ENCODE measurements around the gene RAPGEF4. TPM values are rescaled to one million over a fixed set of nuclear protein-coding genes. Genes with fewer than 3 reads are reported as not detected.

Gene RAPGEF4
- total and polyA plus RNA-seq, 2 of the 4 experiments (the other 2 are of a cell fraction): 1.7 to 3.2 TPM

DNA sequence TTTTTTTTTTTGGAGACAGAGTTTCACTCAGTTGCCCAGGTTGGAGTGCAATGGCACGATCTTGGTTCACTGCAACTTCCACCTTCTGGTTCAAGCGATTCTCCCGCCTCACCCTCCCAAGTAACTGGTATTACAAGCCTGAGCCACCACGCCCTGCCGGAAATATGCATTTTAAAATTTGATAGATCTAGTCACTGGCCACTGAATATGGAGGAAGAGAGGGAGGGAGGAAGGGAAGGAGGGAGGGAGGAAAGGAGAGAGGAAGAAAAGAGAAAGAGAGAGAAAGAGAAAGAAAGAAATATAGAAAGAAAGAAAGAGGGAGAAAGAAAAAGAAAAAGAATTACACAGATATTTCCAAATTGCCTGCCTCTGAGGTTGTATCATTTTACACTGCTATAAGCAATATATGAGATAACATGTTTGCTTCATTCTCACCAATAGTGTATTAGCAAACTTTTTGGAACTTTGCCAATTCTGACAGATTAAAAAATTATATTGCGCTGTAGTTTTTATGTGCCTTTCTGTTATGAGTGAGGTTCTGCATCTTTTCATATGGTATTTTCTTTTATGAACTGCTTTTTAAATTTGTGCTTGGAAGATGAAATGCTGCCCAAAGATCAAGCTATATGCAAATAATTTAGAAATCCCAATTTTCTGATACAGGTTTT is 178.8 kb downstream of the RAPGEF4 start:
- in situ Hi-C loops (cut with MboI; ENCODE audit: low sequenced_read_pairs): no loop called here
- Histone ChIP-seq H3K79me1 (ENCODE audit: low read depth in 1 of 2, low read length in 2 of 2) (no peaks in the 10 kb centered on the region), H3K4me1 (ENCODE audit: control insufficient read depth, insufficient read depth, low read length) (0 out of 2 replicates have a peak, but pooled peaks cover 2% of the 10 kb centered on the region), H2AK5ac (ENCODE audit: low read depth, low read length) (no peak overlapping the region), H4K5ac (ENCODE audit: low read depth, low read length) (no peak overlapping the region), H2BK120ac (ENCODE audit: low read depth, low read length) (no peak overlapping the region), H3K4me3 (ENCODE audit: insufficient read depth, low read depth, low read length) (no peak overlapping the region), H2BK5ac (ENCODE audit: low read depth, low read length, poor library complexity, severe bottlenecking) (no peak overlapping the region), H2AK9ac (replicated peaks; ENCODE audit: low read depth, low read length, poor library complexity) (no peak overlapping the region), H2AFZ (replicated peaks; ENCODE audit: low read length, poor library complexity) (no peak overlapping the region), H4K8ac (ENCODE audit: low read depth in 2 of 2, low read length in 2 of 2) (no peak overlapping the region), H4K20me1 (ENCODE audit: insufficient read depth, low read length) (no peaks in the 10 kb centered on the region), H3K23ac (ENCODE audit: low read depth, low read length) (no peak overlapping the region), H3K4me2 (ENCODE audit: low read depth, low read length) (no peak overlapping the region), H3K14ac (replicated peaks; ENCODE audit: low read depth, low read length) (no peak overlapping the region), H2BK15ac (ENCODE audit: low read depth, low read length) (no peak overlapping the region), H3K9me1 (ENCODE audit: insufficient read depth, low read length) (no peaks in the 10 kb centered on the region), H3K36me3 (ENCODE audit: control insufficient read depth, insufficient read depth, low read length) (no peaks in the 10 kb centered on the region), H3K4ac (ENCODE audit: low read depth, low read length) (no peak overlapping the region), H4K91ac (ENCODE audit: insufficient read depth, low read depth, low read length) (no peak overlapping the region), H3K9ac (ENCODE audit: low read depth, low read length) (no peak overlapping the region), H2BK20ac (ENCODE audit: low read depth, low read length) (no peak overlapping the region), H3K27ac (ENCODE audit: insufficient read depth, low read length) (no peak overlapping the region), H3K27me3 (ENCODE audit: control insufficient read depth, insufficient read depth, low read length) (no peaks in the 10 kb centered on the region), H3K18ac (ENCODE audit: low read depth, low read length) (no peak overlapping the region), H3K9me3 (ENCODE audit: control insufficient read depth, insufficient read depth, low read length) (no peaks in the 10 kb centered on the region), H3K56ac (ENCODE audit: extremely low read depth, insufficient read depth, low read length) (no peak overlapping the region)
- CTCF ChIA-PET: no interaction called here
- no CpG with 5 or more reads among the region's 6 CpGs for WGBS, 2 experiments (ENCODE audit: extremely low coverage in 2 of 2, insufficient read length in 1 of 2)
- intact Hi-C loops (cut with micrococcal nuclease): no loop called here
- dilution Hi-C loops (cut with HindIII; ENCODE audit: low sequenced_read_pairs, unreplicated experiment): no loop called here
- ATAC-seq (ENCODE audit: low read depth): no peak
- TF ChIP-seq BHLHE40 (IDR thresholded peaks at IDR 0.05; ENCODE audit: low read depth, low read length) (no peak), FOS (IDR thresholded peaks at IDR 0.05; ENCODE audit: low read depth, low read length) (no peak)
- no TSS peak for BruUV-seq (replicated peaks)
- POLR2A ChIA-PET (ENCODE audit: unreplicated experiment): interaction anchor here (0.6 kb wide), 1 partner anchor 170 kb away, joined by 7 read pairs; no protein-coding TSS in a partner anchor
- no peak for DNase-seq

Data from IMR-90 (cell line).